H1 (cell line): ENCODE results near the gene ADIPOQ. TPM values are rescaled to one million over a fixed set of nuclear protein-coding genes. Genes with fewer than 3 reads are reported as not detected.

Experiments used
- FOSL1 ChIP-seq: IDR thresholded peaks from 2 replicates; pipeline ENCODE4 v1.6.1; 2011; ENCODE audit warnings: mild to moderate bottlenecking, low read depth, low read length, moderate library complexity; ENCODE audit not compliant: insufficient read depth
- KDM4A ChIP-seq: IDR thresholded peaks from one replicate; pipeline ENCODE4 v1.7.1; 2012; ENCODE audit warnings: low read depth, mild to moderate bottlenecking, moderate library complexity, low read length, inconsistent platforms; ENCODE audit not compliant: severe bottlenecking
- YY1 ChIP-seq: IDR thresholded peaks from 2 replicates; pipeline ENCODE4 v1.6.1; 2011; ENCODE audit warnings: low read depth, mild to moderate bottlenecking, low read length
- ZNF274 ChIP-seq: IDR thresholded peaks from 2 replicates; pipeline ENCODE4 v1.7.0; 2012; ENCODE audit warnings: low read length, borderline replicate concordance; ENCODE audit errors: extremely low read depth
- polyA plus RNA-seq, 7 experiments: library from polyadenylated mRNA; depleted of rRNA in 3 of 7; stranded (reverse) in 5 of 7; unstranded in 2 of 7; fragments of >200 nt in 5 of 7; fragments of 200-250 nt in 2 of 7; gene quantifications; 1 replicate in 5 of 7; 2 replicates in 1 of 7; 4 replicates in 1 of 7; pipeline versions ENCODE4 v1.2.1 to v1.2.3, GENCODE V29; 2011 to 2013; ENCODE audit warnings: missing spikeins in 2 of 7, mixed read lengths in 2 of 7
- total RNA-seq: library from RNA; stranded (reverse); fragmentation: NEBNext Ultra II Directional; extraction: Animal tissue kit (Norgen Biotek cat#: 25700); gene quantifications from 2 replicates; pipeline ENCODE4 v1.2.1, GENCODE V29; 2021

Gene ADIPOQ
- total and polyA plus RNA-seq, 2 of the 8 experiments (the other 6 are each of a cell fraction or from before 2014, with no cell fraction given): not detected

DNA sequence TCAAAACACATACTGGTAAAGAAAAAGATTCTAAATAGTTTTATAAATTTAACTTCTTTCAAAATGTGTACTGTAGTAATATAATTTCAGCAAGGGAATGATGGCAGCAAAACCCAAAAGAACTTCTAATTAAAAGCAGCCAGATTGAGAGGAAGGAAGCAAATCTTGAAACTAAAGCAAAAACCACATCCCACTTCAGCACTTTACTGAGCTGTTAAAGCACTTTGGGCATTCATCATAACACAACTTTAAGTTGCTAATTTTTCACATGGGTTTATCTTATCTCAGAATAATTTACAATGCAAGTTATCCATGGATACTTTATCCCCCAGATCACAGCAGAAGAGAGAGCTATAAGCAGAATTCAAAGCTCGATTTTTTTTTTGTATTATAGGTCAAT, 42.2 kb upstream of the ADIPOQ start (continued):
- TF ChIP-seq KDM4A: no peak
- TF ChIP-seq ZNF274: no peak
- TF ChIP-seq FOSL1: no peak
- no peak for TF ChIP-seq YY1
- TF ChIP-seq, all 59 proteins: peak for 0
